Body of pancreas (tissue), 4 donors: ENCODE results near the gene MAT2B.

ENCODE experiments used
- CTCF ChIP-seq, 7 experiments: fragments of 450-650 bp in 4 of 7; fragments of 200-600 bp in 3 of 7; sonication (generic) in 3 of 7; IDR thresholded peaks; one replicate each; pipeline ENCODE4 v1.5.1; 2016 to 2019; ENCODE audit warnings: antibody characterized with exemption in 7 of 7
- POLR2A ChIP-seq, 3 donors: fragments of 450-650 bp; IDR thresholded peaks; one replicate each; pipeline ENCODE4 v1.6.1; 2016; ENCODE audit warnings: antibody characterized with exemption in 3 of 3, mild to moderate bottlenecking in 2 of 3

GRCh38 chr5:163509291-163509951 is 4.0 kb downstream of the MAT2B start:
- TF ChIP-seq CTCF (IDR thresholded peaks at IDR 0.05) (no peak), POLR2A (IDR thresholded peaks at IDR 0.05) (no peak)
